GM21717 (cell line): ENCODE data around the gene ZNF581.

Experiments used
- ATAC-seq: cut with Tn5 transposase; IDR thresholded peaks from one replicate; pipeline ENCODE4 v1.9.1; 2021; ENCODE audit warnings: mild to moderate bottlenecking, moderate library complexity; ENCODE audit not compliant: unreplicated experiment

The ZNF581 gene

DNA sequence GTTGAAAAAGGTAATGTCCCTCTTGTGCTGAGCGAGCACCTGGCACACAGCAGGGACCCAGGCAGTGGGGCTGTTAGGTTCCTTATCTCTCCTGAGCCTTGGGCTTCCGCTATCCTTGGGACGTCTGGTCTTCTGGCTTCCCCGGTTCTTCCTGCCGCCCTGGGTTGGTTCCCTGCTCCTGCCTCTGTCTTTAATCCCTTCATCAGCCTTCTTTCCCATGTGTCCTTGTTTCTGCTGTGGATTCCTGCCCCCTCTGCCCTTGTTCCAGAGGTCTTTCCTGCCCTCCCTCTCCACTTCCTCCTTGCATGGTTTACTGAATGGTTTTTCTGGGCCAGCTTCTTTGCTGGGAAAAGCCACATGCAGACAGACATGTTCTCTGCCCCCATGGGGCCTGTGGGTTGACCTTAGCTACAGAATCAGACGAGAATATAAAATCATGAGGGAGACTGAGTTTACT is 34.2 kb downstream of the ZNF581 start:
- no peak for ATAC-seq

DNA sequence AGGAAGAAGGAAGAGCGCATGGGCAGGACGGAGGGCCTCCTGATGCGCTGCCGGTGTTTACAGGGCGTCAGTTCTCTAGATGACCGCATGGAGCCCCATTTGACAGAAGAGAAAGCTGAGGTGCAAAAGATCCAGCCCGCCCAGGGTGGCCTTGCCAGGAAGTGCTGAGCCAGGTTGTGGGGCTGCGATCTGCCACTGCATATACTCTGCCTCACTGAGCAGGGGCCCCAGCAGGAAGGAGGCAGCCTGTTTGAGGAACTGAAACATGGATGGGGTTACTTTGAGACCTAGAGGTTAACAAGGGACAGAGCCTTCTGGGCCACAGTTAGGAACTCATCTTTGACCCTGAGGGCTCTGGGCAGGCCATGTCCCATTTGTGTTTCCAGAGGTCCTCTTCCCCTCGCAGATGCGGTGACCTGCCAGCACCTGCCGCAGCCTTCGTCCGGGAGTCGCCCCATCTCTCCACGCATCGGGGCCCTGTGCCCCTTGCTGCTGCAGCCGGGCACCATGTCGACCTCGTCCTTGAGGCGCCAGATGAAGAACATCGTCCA is 34.7 kb downstream of the ZNF581 start:
- ATAC-seq, result peak; percentile 65

DNA sequence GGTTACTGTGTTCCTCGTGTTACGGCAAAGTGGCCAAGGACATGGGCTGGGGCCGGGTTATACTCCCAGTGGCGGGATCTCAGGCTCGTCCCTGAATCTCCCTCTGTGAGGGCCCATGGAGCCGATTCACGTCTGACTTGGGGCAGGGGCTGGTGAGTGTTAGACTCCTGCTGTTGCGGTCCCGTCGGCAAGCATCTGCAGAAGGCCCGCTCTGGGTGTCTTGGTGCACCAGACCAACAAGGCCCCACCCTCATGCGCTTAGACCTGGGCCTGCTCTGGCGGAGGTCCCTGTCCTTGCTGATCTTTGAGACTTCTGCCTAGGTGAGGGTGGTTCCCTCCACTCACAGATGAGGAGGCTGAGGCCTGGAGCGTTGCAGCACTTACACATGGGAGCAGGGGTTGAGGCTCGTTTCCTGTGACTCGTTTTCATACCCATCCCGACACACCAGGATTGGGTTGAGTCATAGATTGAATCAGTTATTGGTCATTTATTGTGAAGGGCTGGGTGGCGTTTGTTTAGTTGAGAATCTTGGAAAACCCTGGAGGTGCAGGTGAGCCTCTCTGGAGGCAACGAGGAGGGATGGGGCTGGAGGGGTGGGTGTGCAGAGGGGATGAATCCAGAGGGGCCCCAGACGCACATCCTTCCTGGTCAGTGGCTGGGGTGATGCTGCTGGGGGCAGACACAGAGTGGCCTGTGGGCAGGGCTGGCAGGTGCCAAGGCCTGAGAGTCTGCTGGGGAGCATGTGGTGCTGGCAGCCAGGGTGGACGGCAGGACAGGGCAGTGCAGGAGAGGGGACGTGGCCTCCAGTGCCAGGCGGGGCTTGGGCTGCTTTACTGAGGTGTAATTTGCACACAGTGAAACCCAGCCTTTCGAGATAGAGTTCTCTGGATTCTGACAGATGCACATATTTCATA is 36.2 kb downstream of the ZNF581 start:
- ATAC-seq, result no peak

DNA sequence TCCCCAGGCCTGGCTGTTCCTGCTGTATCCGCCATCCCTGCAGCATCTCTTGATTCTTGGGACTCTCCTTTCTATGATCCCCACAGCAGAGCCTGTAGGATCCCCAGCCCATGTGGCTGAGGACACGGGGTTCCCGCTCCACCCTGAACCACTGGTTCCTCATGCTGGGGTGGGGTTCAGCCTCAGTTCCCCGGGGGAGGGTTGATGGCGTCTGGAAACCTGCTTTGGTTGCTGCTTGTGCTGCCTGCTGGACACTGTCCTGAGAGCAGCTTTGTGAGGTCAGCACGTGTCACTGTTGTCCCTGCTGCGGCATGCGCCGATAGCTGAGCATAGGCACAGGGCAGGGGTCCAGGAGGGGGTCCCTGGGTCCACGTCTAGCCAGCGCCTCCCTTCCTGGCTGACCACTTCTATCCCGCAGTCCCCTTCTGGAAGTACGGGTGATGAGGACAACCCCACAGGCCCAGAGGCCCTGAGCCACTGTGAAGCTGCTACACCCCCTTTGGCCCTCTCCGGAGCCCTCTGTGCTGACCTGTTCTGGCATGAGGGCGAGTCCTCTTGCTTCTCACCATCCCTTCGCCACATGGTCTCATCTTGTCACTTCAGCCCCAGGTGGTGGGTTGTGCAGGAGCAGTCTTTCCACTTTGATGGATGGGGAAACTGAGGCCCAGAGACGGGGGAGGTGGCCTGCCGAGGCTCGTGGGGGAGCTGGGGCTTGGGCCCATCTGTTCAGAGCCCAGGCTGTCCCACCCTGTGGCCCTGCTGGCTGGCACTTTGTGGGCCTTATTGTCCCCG is 37.1 kb downstream of the ZNF581 start:
- ATAC-seq, result no peak

DNA sequence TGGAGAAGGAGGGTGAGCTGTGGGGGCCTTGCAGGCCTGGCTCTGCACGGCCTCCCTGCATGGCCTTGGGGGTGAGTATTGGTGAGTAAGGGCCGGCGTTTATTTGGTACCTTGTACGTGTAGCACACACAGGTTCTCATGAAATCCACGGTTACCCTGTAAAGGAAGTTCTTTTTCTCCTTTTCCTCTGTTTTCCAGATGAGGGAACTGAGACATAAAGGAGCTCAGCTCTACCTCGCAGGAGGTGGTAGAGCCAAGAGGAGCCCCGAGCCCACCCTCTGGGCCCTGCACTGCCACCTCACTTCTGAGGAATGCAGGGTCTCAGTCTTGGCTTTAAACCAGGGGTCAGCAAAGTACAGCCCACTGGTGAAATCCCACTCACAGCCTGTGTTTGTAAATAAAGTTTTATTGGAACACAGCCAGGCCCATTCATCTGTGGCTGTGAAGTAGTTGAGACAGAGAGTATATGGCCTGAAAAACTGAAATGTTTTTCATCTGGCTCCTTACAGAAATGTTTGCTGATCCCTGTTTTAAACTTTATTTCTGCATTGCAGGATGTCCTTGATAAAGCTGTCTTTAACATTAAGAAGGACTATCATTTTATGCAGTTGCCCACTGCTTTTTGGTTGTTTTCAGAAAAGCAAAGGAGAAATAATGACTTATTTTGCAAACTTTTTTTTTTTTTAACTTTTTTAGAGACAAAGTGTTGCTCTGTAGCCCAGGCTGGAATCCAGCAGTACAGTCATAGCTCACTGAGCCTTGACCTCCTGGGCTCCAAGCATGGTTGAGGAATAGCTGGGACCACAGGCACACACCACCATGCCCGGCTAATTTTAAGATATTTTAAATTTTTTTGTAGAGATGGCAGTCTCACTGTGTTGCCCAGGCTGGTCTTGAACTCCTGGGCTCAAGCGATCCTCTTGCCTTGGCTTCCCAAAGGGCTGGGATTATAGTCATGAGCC is 38.0 kb downstream of the ZNF581 start:
- no peak for ATAC-seq

DNA sequence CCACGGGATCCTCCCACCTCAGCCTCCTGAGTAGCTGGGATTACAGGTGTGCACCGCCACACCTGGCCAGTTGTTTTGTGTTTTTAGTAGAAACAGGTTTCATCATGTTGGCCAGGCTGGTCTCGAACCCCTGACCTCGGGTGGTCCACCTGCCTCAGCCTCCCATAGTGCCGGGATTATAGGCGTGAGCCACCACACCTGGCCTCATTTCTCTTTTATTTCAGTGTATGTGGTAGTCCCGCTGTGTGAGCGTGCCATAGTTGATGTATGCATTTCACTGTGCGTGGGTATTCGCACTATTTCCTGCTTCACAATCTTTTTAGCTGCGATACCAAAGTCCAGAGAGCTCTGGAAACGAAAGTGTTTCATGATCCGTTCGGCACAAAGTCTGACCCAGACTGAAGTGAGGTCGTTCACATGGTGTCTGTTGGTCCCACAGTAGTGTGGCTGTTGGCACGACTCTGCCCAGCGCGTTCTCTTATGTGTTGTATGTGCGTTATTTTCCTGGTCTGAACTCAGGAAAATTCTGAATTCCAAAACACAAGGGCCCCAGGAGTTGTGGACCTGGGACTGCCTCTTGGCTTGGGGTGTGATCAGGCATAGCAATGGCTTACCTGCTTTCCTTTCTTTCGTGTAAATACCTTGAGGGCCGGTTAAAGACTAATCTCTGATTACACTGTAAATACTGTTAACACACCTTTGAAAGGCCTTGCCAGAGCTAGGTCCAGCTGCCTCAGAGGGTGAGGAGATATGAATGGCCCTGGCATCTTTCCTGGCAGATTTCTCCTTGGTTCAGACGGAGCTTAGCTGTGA is 40.2 kb downstream of the ZNF581 start:
- no peak for ATAC-seq

DNA sequence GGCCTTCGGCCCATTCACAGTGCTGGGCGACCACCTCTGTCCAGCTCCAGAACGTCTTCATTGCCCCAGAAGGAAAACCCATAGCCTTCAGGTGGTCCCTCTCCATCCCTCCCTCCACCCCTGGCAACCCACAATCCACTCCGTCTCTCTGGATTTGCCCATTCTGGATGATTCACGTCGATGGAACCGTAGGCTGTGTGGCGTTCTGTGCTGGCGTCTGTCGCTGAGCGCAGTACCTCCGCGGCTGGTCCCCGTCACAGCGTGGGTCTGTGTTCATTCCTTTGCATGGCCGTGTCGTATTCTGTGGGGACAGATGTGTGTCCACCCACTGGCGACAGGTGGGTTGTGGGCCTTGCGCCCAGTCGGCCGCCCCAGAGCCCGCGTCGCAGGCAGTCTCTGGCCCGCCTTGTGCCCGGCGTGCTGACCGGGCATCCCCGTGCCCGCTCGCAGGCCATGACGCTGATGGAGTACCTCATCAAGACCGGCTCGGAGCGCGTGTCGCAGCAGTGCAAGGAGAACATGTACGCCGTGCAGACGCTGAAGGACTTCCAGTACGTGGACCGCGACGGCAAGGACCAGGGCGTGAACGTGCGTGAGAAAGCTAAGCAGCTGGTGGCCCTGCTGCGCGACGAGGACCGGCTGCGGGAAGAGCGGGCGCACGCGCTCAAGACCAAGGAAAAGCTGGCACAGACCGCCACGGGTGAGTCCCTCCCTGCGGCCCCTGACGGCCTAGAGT is 41.7 kb downstream of the ZNF581 start:
- no peak for ATAC-seq

DNA sequence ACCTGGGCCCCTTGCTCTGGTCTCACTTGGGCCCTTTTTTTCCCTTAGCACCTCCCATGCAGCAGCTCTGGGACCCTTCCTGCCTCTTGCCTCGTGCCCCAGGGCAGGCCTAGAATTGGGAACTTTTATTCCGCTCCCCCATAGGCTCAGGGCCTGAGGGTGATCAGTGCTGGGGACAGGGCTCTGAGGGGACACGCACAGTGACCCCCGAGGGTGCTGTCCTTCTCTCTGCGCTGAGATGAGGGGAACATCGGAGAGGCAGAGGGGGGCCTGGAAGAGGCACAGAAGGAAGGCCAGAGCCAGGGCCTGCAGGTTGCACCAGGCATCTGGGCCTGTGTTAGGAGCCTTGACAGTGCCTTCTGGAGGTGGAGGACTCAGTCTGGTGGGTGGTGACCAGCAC is 42.3 kb downstream of the ZNF581 start:
- no peak for ATAC-seq

DNA sequence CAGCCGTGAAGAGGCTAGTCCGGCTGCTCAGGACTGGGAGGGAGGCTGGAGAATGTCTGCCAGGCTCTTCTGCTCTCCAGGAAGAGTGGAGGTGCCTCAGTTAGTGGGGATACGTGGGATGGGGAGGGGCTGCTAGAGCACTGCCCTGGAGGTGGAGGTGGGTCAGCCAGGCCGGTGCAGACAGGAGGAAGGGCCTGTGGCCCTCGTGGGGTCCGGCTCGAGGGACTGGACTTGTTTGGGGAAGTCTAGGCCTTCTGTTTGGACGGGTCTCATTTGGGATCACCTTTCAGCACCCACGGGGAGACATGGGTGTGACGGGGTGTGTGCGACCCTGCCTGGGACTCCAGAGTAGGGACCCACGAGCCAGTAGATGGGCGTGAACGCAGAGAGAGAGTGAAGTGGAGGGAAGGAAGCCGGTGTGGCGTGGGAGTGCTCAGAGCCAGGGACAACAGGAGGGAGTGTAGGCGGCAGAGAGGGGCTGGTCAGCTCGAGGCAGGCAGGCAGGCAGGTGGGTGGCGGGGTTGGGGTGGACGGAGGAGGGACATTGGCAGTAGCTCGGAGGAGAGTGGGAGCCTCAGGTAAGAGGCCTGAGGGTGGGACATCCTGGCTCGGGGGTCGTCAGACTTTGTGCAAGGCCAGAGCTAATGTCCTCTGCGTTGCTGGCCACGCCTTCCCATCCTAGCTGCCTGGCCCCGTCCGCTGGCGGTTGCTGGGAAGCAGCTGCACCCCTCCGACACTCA is 43.0 kb downstream of the ZNF581 start:
- no peak for ATAC-seq

DNA sequence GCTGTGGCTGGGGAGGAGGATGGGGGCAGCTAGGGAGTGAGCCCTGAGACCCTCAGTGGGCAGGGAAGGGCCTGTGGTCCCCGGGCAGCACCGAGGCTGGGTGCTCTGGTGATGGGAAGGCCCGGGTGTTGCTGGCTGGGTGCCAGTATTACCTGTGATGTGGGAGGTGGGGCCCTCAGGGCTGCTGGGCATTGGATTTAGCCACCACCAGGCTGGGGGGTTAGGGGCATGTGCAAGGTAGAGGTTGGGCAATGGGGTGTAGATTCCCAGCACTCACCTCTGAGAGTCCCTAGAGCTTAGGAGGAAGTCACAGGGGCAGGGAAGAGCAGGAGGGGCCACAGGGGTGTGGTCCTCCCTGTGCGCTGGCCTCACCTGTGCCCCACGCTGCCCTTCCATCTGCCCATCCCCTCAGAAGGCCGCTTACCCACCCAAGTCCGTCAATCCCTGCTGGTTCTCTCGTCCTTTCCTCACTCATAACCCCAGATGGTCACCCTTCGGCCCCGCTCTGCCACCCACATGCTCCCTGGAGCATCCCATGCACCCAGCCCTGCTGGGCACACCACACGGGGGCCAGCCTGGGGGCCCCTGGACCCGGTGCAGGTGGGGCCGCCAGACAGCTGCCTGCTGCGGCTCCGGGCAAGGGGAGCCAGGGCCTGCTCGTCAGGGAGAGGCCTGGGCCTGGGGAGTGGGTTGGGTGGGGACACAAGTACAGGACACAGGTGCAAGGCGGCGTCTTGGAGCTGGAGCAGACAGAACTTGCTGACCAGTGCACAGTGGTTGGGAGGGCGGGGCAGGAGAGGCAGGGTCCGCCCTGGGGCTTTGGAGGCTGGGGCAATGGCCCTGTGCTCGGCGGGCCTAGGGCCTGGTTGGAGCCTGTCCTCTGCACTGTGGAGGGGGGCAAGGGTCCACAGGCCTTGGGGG is 44.1 kb downstream of the ZNF581 start:
- ATAC-seq, result no peak

DNA sequence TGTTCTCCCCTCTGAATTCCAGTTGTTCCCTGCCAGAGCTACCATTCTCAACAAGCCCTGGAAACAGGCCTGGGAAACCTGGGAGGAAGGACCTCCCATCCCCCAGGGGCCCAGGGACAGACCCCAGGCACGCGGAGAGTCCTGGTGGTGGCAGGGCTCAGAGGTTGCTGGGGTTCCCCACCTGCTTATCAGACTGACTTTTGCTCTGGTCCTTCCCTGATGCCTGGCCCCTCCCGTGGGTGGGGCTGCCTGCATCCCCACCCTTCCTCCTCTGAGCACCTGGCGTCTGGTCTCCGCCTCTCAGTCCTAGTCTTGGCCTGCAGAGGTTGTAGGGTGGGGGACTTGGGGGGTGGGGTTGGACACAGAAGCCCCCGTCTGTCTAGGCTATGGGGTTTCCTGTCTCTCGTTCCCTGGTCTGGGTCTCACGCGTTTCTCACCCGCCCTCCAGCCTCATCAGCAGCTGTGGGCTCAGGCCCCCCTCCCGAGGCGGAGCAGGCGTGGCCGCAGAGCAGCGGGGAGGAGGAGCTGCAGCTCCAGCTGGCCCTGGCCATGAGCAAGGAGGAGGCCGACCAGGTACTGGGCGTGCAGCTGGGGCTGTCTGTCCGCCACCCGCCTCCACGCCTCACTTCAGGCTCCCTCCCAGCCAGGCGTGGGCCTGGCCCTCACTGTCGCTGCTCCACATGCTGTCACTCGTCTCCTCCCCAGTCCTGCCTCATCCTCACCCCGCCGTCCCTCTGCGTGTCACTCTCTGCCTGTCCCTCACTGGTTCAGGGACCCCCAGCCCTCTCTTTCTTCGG is 45.2 kb downstream of the ZNF581 start:
- ATAC-seq, result no peak

DNA sequence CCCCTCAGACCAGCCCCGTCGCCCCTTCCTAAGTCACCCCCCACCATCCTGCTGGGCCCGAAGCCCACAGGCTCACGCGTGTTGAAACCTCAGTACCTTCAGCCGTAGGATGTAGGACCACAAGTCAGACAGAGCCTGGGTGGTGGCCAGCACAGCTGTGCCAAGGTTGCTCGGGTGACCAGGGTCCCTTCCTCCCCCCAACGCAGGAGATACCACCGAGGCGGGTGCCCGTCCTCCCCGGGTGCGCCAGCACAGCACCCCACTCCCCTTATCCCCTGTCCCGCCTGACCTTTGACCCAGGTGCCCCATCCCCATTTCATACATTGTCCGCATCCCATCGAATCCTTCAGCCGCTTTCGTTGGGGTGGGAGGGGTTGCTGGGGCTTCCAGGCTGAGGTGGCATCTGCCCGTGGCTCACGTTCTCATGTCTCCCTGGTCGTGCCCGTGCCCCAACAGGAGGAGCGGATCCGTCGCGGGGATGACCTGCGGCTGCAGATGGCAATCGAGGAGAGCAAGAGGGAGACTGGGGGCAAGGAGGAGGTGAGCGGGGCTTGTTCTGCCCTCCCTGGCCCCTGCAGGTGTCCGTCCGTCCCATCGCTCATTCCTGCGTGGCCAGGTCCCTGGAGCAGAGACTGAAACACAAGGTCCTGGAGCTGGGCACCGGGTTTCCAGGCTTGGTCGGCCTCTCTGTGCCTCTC is 46.1 kb downstream of the ZNF581 start:
- ATAC-seq, result no peak

DNA sequence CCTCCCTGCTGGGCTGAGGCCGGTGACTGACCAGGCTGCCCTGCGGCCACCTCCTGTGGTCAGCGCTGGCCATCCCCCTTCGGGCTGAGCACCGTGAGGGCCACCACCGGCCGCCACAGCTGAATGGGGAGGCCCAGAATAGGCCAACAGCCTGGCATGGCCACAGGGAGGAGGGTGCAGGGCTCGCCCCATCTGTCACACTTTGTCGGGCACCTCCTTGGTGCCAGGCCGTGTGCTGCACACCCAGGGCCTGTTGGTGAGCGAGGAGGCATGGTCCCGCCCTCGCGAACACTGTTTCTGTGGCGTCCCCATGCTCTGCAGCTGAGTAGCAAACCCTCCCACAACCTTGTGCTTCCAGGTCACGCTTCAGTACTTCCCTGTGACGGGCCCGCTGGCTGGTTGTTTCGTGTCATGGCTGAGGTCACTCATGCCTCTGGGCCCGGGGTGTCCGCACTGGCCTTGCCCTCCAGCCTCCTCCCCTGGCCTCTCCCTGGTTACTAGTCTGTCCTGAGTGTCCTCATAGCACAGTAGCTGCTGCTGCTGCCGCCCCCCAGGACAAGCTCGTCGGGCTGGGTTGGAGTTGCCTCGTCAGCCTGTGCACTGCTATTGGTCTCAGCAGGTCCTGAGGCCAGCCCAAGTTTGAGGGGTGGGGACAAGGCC is 46.8 kb downstream of the ZNF581 start:
- ATAC-seq, result no peak

DNA sequence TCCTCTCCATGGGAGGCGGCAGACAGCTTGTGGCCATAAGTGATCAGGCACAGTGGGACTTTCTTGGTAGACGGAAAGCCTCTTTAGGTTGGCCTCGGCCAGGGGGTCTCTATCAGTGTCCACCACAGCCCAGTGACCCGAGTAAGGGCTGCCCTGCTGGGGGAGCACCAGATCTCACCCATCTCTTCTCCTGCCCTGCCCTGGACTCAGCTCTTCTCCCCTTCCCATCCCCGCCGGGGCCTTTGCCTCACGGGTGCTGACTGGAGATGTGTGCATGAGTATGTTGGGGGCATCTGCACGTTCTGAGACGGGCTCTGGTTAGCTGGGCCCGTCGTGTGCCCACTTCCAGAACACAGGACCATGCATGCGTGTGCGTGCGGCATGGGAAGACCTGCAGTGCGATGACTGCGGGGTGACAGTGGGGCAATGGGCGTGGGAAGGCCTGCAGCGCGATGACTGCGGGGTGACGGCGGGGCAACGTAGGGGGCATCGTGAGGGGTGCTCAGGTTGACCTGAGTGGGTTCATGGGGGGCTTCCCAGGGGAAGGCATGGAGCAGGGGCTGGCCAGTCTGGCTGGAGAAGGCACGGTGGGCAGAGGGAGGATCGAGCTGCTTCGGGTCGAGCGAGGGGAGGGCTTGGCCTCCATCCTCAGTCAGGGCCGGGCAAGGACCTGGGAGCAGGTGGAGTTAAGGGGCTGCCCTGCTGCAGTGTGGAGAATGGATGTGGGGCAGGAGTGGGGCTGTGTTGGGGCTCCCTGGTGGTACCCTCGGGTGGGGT is 47.5 kb downstream of the ZNF581 start:
- no peak for ATAC-seq
